ENCODE results near the gene F3. TPM values are rescaled to one million over a fixed set of nuclear protein-coding genes. Genes with fewer than 3 reads are reported as not detected.
A peak's percentile ranks its signal among the peaks of the same experiment; 100 is the strongest.

F3 gene
- 62.4 TPM for total RNA-seq
- long read RNA-seq, transcript F3-201 (6 exons, 2,287 nt) = major isoform, 30 of 48 reads
- long read RNA-seq, partial matches to known transcripts = 9 of 48 reads
- long read RNA-seq, other reads (novel, unspliced or antisense) = 8 of 48 reads

DNA sequence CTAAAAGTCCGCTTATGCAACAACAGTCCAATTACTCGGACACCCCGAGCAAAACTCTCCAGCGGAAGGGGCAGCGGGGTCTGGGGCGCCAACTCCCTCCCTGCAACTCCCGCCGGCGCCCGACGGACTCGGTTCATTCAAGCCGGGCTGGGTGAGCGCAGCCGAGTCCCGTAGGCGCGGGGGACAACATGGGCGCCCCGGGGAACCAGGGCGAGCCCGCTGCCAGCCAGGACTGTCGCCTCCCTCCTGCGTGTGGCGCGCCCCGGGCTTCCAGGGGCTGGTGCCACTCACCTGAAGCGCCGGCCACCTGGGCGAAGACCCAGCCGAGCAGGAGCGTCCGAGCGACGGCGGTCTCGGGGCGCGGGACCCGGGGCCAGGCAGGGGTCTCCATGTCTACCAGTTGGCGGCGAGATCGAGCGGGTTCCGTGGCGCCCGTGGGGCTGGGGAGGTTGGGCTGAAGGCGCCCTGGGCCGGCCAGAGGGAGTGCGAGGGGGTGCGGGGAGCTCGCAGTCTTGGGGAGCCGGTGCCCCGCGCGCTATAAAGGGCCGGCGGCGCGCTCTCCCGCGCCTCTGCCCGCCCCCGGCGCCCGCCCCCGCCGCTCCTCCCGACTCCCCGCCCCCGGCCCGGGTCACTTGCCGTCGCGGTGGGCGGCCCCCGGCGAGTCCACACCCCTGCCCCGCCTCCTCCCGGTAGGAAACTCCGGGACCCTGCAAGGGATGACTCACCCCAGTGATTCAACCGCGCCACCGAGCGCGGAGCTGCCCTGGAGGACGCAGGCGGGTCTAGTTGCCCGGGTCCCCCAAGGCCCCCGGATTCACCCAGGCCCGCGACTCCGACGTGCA, at the start of gene F3:
Gene F3 (minus strand): TSS at position 514 of the 842 bp plus-strand sequence. CDS start 123 bp downstream, at position 391.
- H3K9me3 ChIP-seq = no peaks in the 10 kb centered on the region
- peaks cover 52% of the 10 kb centered on the region for H3K4me1 ChIP-seq
- ATAC-seq = peak; percentile 95 to 98
- DNase-seq = peak; percentile 94
- peak; percentile 10 for TF ChIP-seq CTCF (IDR thresholded peaks at IDR 0.05)
- no peaks in the 10 kb centered on the region for H3K36me3 ChIP-seq
- H3K4me3 ChIP-seq = peak within 1 kb of the TSS; percentile 79
- H3K27me3 ChIP-seq (ENCODE audit: low read depth) = no peaks in the 10 kb centered on the region
- intact Hi-C loops (cut with DNase I) = no loop called here
- peak within 1 kb of the TSS; percentile 88 for H3K27ac ChIP-seq

GRCh38 chr1:94590203-94591137, 48.9 kb upstream of the F3 start:
- peak overlapping the region; percentile 5 for H3K27ac ChIP-seq
- no peaks in the 10 kb centered on the region for H3K9me3 ChIP-seq
- H3K4me1 ChIP-seq = no peaks in the 10 kb centered on the region
- intact Hi-C loops (cut with DNase I) = no loop called here
- ATAC-seq (peak in 1 of 2 donors; percentile 21), DNase-seq (no peak)
- H3K36me3 ChIP-seq = no peaks in the 10 kb centered on the region
- no peaks in the 10 kb centered on the region for H3K27me3 ChIP-seq (ENCODE audit: low read depth)
- TF ChIP-seq CTCF (IDR thresholded peaks at IDR 0.05) = no peak
- H3K4me3 ChIP-seq = no peak overlapping the region

DNA sequence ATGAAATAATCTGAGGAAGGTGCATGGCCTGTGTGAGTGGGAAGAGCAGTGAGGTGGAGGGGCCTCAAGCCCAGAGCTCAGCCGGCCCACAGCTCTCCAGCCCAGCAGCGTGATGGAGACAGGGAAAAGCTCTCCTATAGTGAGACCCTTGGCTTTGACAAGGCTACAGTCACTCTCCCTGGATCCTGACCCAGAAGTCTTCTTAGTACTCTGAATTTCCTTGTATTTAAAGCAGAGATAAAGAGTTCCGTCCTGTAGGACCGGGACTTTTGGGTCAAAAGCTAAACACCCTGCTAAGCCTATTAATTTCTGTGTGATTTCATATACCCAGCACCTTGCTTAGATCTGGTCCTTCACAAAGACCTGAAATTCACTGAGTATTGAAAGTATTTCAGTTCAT, 48.2 kb upstream of the F3 start:
- Histone ChIP-seq H3K27ac (no peak overlapping the region), H3K4me3 (no peak overlapping the region), H3K4me1 (no peaks in the 10 kb centered on the region), H3K36me3 (no peaks in the 10 kb centered on the region), H3K9me3 (no peaks in the 10 kb centered on the region), H3K27me3 (ENCODE audit: low read depth) (no peaks in the 10 kb centered on the region)
- no peak for TF ChIP-seq CTCF (IDR thresholded peaks at IDR 0.05)
- intact Hi-C loops (cut with DNase I) = no loop called here
- ATAC-seq (no peak), DNase-seq (no peak)

- TF ChIP-seq CTCF (IDR thresholded peaks at IDR 0.05) = no peak
These were observed 41.0 kb upstream of the F3 start for GRCh38 chr1:94582565-94582964.

GRCh38 chr1:94580367-94581115, 39.0 kb upstream of the F3 start:
- Histone ChIP-seq H3K36me3 (no peaks in the 10 kb centered on the region), H3K27ac (peak overlapping the region; percentile 31), H3K27me3 (ENCODE audit: low read depth) (no peaks in the 10 kb centered on the region), H3K9me3 (no peaks in the 10 kb centered on the region), H3K4me3 (no peak overlapping the region), H3K4me1 (peaks cover 6% of the 10 kb centered on the region)
- no peak for DNase-seq
- peak in 1 of 2 donors; percentile 13 for ATAC-seq
- intact Hi-C loops (cut with DNase I) = no loop called here
- TF ChIP-seq CTCF (IDR thresholded peaks at IDR 0.05) = no peak

More at GRCh38 chr1:94582565-94582964, 41.0 kb upstream of the F3 start:
- H3K36me3 ChIP-seq = no peaks in the 10 kb centered on the region
- peaks cover 6% of the 10 kb centered on the region for H3K4me1 ChIP-seq
- no peak overlapping the region for H3K27ac ChIP-seq
- H3K9me3 ChIP-seq = no peaks in the 10 kb centered on the region
- ATAC-seq = no peak
- no peak for DNase-seq
- no peak overlapping the region for H3K4me3 ChIP-seq
- no peaks in the 10 kb centered on the region for H3K27me3 ChIP-seq (ENCODE audit: low read depth)
- intact Hi-C loops (cut with DNase I) = no loop called here

Measured in lower lobe of right lung (tissue), 2 donors.